Astrocyte of the cerebellum (primary cell): ENCODE data around the gene EDDM3A.
"Not testable (repeated sequence)": the region's sequence is repeated elsewhere in the genome, so short reads cannot be mapped to it uniquely, and the experiment has no call there.

ENCODE experiments used
- DNase-seq: peaks from one replicate; pipeline ENCODE4 v3.0.0-alpha.2; 2011; ENCODE audit warnings: low read depth
- H3K4me3 ChIP-seq: 2 replicates; pipeline ENCODE4 v1.5.1; 2011; ENCODE audit warnings: mild to moderate bottlenecking, low read depth, low read length, moderate library complexity
- CTCF ChIP-seq: IDR thresholded peaks from 2 replicates; pipeline ENCODE4 v1.5.1; 2012; ENCODE audit warnings: low read length, low read depth, moderate library complexity, mild to moderate bottlenecking; ENCODE audit errors: missing control alignments
- in situ Hi-C: cut with HindIII; loops from 2 replicates; pipeline ENCODE4 v1.10.0; 2017; ENCODE audit warnings: low sequenced_read_pairs

EDDM3A gene

GRCh38 chr14:20757965-20758364 is 12.3 kb downstream of the EDDM3A start:
- TF ChIP-seq CTCF, result no peak
- in situ Hi-C loops, result no loop called here
- DNase-seq, result no peak

GRCh38 chr14:20759465-20759864 is 13.8 kb downstream of the EDDM3A start:
- in situ Hi-C loops, H3K4me3 ChIP-seq, DNase-seq: not testable (repeated sequence)

More at GRCh38 chr14:20757965-20758364, 12.3 kb downstream of the EDDM3A start:
- no peak overlapping the region for H3K4me3 ChIP-seq

GRCh38 chr14:20760950-20761349 is 15.3 kb downstream of the EDDM3A start:
- in situ Hi-C loops, result no loop called here
- TF ChIP-seq CTCF, result no peak
- H3K4me3 ChIP-seq, result no peak overlapping the region
- DNase-seq, result no peak

GRCh38 chr14:20768593-20768892 is 22.9 kb downstream of the EDDM3A start:
- in situ Hi-C loops, result no loop called here
- H3K4me3 ChIP-seq, result no peak overlapping the region
- no peak for TF ChIP-seq CTCF
- DNase-seq, result no peak

GRCh38 chr14:20769421-20769820 is 23.7 kb downstream of the EDDM3A start:
- DNase-seq, result no peak
- in situ Hi-C loops, result no loop called here
- no peak for TF ChIP-seq CTCF
- no peak overlapping the region for H3K4me3 ChIP-seq

- H3K4me3 ChIP-seq, result no peak overlapping the region
- TF ChIP-seq CTCF, result no peak
- DNase-seq, result no peak
- in situ Hi-C loops, result no loop called here
Observed at GRCh38 chr14:20772650-20773049, 27.0 kb downstream of the EDDM3A start.

- no peak overlapping the region for H3K4me3 ChIP-seq
- no peak for TF ChIP-seq CTCF
- DNase-seq, result no peak
- in situ Hi-C loops, result no loop called here
Observed at GRCh38 chr14:20774258-20774824, 28.7 kb downstream of the EDDM3A start.
